ENCODE results near the gene GABBR2. TPM values are rescaled to one million over a fixed set of nuclear protein-coding genes. Genes with fewer than 3 reads are reported as not detected.
A peak's percentile ranks its signal among the peaks of the same experiment; 100 is the strongest.

The GABBR2 gene
- total RNA-seq, 1 donor = 0.27 TPM

GRCh38 chr9:98255061-98255577, 453.6 kb downstream of the GABBR2 start:
- peak; percentile 49 for DNase-seq (ENCODE audit: low read depth)
- H3K4me3 ChIP-seq (ENCODE audit: low read depth, low read length) = peak overlapping the region; percentile 94
- peak; percentile 16 for TF ChIP-seq CTCF (IDR thresholded peaks at IDR 0.05; ENCODE audit: insufficient read depth, low read length)

GRCh38 chr9:98254228-98255060, 454.3 kb downstream of the GABBR2 start:
- DNase-seq (ENCODE audit: low read depth) = no peak
- TF ChIP-seq CTCF (IDR thresholded peaks at IDR 0.05; ENCODE audit: insufficient read depth, low read length) = no peak
- peak overlapping the region; percentile 94 for H3K4me3 ChIP-seq (ENCODE audit: low read depth, low read length)

- TF ChIP-seq CTCF (IDR thresholded peaks at IDR 0.05; ENCODE audit: insufficient read depth, low read length) = no peak
- no peak for DNase-seq (ENCODE audit: low read depth)
- peak overlapping the region; percentile 94 for H3K4me3 ChIP-seq (ENCODE audit: low read depth, low read length)
These were observed 455.2 kb downstream of the GABBR2 start for GRCh38 chr9:98253565-98253964.

- peak; percentile 63 for DNase-seq (ENCODE audit: low read depth)
- no peak overlapping the region for H3K4me3 ChIP-seq (ENCODE audit: low read depth, low read length)
- TF ChIP-seq CTCF (IDR thresholded peaks at IDR 0.05; ENCODE audit: insufficient read depth, low read length) = no peak
These were observed 457.2 kb downstream of the GABBR2 start for GRCh38 chr9:98251551-98251950.

- TF ChIP-seq CTCF (IDR thresholded peaks at IDR 0.05; ENCODE audit: insufficient read depth, low read length) = no peak
- DNase-seq (ENCODE audit: low read depth) = no peak
- no peak overlapping the region for H3K4me3 ChIP-seq (ENCODE audit: low read depth, low read length)
These were observed 459.0 kb downstream of the GABBR2 start for GRCh38 chr9:98249771-98250170.

GRCh38 chr9:98248737-98249474, 459.8 kb downstream of the GABBR2 start:
- TF ChIP-seq CTCF (IDR thresholded peaks at IDR 0.05; ENCODE audit: insufficient read depth, low read length) = no peak

More at GRCh38 chr9:98248737-98249474, 459.8 kb downstream of the GABBR2 start:
- no peak overlapping the region for H3K4me3 ChIP-seq (ENCODE audit: low read depth, low read length)
- DNase-seq (ENCODE audit: low read depth) = peak; percentile 87
